ENCODE measurements around the gene PGA5. TPM values are rescaled to one million over a fixed set of nuclear protein-coding genes. Genes with fewer than 3 reads are reported as not detected.
"Not testable (repeated sequence)": the region's sequence is repeated elsewhere in the genome, so short reads cannot be mapped to it uniquely, and the experiment has no call there.

Gene PGA5
- polyA plus RNA-seq, 4 donors, result 0.18 to 0.35 TPM; not detected in 2

- not testable (repeated sequence) for DNase-seq (ENCODE audit: low read depth in 4 of 4, low spot score in 3 of 4)
Observed at GRCh38 chr11:61222692-61223091, 18.3 kb upstream of the PGA5 start.

- DNase-seq (ENCODE audit: low read depth in 4 of 4, low spot score in 3 of 4), result not testable (repeated sequence)
Observed at GRCh38 chr11:61226457-61227137, 14.4 kb upstream of the PGA5 start.

- DNase-seq (ENCODE audit: low read depth in 4 of 4, low spot score in 3 of 4), result not testable (repeated sequence)
Observed at GRCh38 chr11:61229458-61229857, 11.5 kb upstream of the PGA5 start.

- not testable (repeated sequence) for DNase-seq (ENCODE audit: low read depth in 4 of 4, low spot score in 3 of 4)
Observed at GRCh38 chr11:61231033-61231432, 9.9 kb upstream of the PGA5 start.

GRCh38 chr11:61231585-61231984, 9.4 kb upstream of the PGA5 start:
- not testable (repeated sequence) for DNase-seq (ENCODE audit: low read depth in 4 of 4, low spot score in 3 of 4)

GRCh38 chr11:61232548-61233145, 8.3 kb upstream of the PGA5 start:
- DNase-seq (ENCODE audit: low read depth in 4 of 4, low spot score in 3 of 4), result not testable (repeated sequence)

GRCh38 chr11:61237130-61237529, 3.8 kb upstream of the PGA5 start:
- not testable (repeated sequence) for DNase-seq (ENCODE audit: low read depth in 4 of 4, low spot score in 3 of 4)

GRCh38 chr11:61240288-61240687, 687 bp upstream of the PGA5 start:
- not testable (repeated sequence) for DNase-seq (ENCODE audit: low read depth in 4 of 4, low spot score in 3 of 4)

- not testable (repeated sequence) for DNase-seq (ENCODE audit: low read depth in 4 of 4, low spot score in 3 of 4)
Observed at GRCh38 chr11:61241526-61241925, 551 bp downstream of the PGA5 start.

GRCh38 chr11:61245284-61245964, 4.4 kb downstream of the PGA5 start:
- not testable (repeated sequence) for DNase-seq (ENCODE audit: low read depth in 4 of 4, low spot score in 3 of 4)

- DNase-seq (ENCODE audit: low read depth in 4 of 4, low spot score in 3 of 4), result not testable (repeated sequence)
Observed at GRCh38 chr11:61248071-61248470, 7.1 kb downstream of the PGA5 start.

- not testable (repeated sequence) for DNase-seq (ENCODE audit: low read depth in 4 of 4, low spot score in 3 of 4)
Observed at GRCh38 chr11:61249201-61249600, 8.2 kb downstream of the PGA5 start.

- not testable (repeated sequence) for DNase-seq (ENCODE audit: low read depth in 4 of 4, low spot score in 3 of 4)
Observed at GRCh38 chr11:61250796-61251765, 10.1 kb downstream of the PGA5 start.

- DNase-seq (ENCODE audit: low read depth in 4 of 4, low spot score in 3 of 4), result not testable (repeated sequence)
Observed at GRCh38 chr11:61252332-61252731, 11.4 kb downstream of the PGA5 start.

- DNase-seq (ENCODE audit: low read depth in 4 of 4, low spot score in 3 of 4), result peak; percentile 3 to 23 (median 12)
Observed at GRCh38 chr11:61254403-61255025, 13.5 kb downstream of the PGA5 start.

GRCh38 chr11:61256710-61257482, 15.9 kb downstream of the PGA5 start:
- DNase-seq (ENCODE audit: low read depth in 4 of 4, low spot score in 3 of 4), result no peak

GRCh38 chr11:61258546-61258945, 17.6 kb downstream of the PGA5 start:
- no peak for DNase-seq (ENCODE audit: low read depth in 4 of 4, low spot score in 3 of 4)

- no peak for DNase-seq (ENCODE audit: low read depth in 4 of 4, low spot score in 3 of 4)
Observed at GRCh38 chr11:61259363-61259762, 18.4 kb downstream of the PGA5 start.

- no peak for DNase-seq (ENCODE audit: low read depth in 4 of 4, low spot score in 3 of 4)
Observed at GRCh38 chr11:61264371-61264770, 23.4 kb downstream of the PGA5 start.

Measured in right renal pelvis (tissue), 4 donors.